NCI-H2107 treated with DMSO at 0.1 percent for 48 hours (cell line): Measurements from ENCODE around the gene SASH1.

Experiments
- DNase-seq: peaks from one replicate; lab custom pipeline; 2025; ENCODE audit not compliant: unreplicated experiment; lab: John Stamatoyannopoulos, UW

Gene SASH1

GRCh38 chr6:148398678-148399077 lies 56.0 kb downstream of the SASH1 start:
- DNase-seq: no peak

DNA sequence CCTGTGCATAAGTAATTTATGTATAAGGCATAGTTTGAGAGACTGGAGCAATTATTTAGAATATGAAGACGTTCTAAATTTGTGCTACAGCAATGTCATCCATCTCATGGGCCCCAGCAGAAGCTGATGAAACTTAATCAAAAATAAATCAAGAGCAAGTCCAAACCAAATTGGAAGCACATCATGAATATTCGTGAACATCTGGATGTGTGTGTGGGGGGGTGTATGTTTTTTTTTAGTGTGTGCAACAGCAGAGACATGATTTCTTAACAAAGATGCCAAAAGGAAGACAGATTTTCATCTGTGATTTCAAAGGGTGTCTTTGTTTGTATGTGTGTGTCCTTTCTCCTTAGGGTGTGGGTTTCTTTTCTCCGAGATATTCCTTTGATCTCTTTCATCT lies 58.9 kb downstream of the SASH1 start:
- DNase-seq: no peak

GRCh38 chr6:148404456-148405054 lies 61.9 kb downstream of the SASH1 start:
- no peak for DNase-seq

DNA sequence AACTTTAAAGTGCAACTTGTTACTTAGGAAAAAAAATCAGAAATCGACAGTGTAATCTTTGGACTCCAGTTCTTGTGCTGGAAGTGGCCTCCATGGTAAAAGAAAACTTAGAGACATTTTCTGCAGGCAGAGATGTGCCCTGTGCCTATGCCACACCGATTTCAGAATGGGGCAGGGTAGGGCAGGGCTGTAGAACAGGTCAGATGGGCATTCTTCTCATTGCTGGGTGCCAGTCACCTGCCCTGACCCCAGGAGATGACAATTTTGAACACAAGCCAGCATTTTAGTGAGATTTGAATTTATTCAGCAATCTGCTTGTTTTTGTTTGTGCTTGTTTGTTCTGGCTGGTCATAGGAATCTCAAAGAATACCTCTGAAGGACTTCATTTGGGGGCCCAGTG lies 63.3 kb downstream of the SASH1 start:
- DNase-seq: no peak

- no peak for DNase-seq
Observed at GRCh38 chr6:148406579-148407371, 64.1 kb downstream of the SASH1 start.

DNA sequence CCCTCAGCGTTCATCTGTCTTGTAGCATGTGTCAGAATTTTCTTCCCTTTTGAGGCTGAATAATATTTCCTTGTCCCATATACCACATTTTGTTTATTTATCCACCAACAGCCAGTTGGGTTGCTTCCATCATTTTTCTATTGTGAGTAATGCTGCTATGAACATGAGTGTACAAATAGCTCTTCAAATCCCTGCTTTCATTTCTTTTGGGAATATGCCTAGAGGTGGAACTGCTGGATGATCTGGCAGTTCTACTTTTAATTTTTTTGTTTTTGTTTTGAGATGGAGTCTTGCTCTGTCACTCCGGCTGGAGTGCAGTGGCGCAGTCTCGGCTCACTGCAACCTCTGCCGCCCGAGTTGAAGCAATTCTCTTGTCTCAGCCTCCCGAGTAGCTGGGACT lies 64.7 kb downstream of the SASH1 start:
- DNase-seq: no peak

DNA sequence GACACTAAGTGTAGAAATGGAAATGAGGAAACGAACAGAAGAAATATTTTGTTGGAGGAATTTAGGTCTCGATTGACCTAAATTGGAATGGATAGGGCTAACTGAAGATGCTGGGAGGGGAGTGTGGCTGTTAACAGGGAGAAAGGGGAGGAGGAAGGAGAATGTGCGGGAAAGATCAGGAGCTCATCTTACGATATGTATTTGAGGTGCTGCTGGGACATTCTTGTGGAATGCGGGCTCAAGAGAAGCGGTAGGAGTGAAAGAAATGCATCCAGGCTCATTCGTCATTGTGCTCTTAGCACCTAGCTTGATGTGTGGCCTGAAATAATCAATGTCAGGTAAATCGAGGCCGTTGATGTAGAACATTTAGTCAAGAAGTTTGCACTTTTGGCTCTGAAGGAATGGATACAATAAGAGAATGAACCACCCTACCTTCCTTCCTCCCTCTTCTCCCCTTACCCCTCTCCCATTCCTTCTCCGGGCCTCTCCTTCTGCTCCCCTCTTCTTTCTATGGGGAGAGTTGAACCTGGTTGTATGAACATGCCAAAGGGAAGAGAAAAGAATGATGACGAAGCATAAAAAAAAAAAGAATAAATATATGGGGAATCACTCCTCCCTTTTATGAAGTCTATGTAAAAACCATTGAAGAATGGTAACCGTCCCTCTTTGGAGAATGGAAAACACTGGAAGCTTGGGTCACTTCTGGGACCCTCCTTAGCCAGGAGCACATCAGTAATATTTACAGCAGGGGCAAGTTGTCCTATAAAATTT lies 70.9 kb downstream of the SASH1 start:
- no peak for DNase-seq

- DNase-seq: no peak
Observed at GRCh38 chr6:148414092-148414489, 71.5 kb downstream of the SASH1 start.

DNA sequence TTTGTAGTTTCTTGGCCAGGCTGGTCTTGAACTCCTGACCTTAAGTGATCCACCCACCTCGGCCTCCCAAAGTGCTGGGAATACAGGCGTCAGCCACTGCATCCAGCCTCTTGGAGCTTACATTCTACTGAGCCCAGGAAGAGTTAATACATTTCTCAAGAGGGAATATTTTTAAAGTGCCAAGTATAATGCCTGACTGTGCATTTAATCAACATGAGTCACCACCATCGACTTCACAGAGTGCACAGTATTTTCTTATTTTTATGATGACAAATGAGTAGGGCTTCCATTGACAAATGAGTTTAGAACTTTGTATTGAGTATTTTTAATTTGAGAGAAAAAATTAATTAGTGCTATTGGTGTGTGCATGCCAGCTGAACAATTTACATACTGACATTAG lies 72.2 kb downstream of the SASH1 start:
- no peak for DNase-seq

DNA sequence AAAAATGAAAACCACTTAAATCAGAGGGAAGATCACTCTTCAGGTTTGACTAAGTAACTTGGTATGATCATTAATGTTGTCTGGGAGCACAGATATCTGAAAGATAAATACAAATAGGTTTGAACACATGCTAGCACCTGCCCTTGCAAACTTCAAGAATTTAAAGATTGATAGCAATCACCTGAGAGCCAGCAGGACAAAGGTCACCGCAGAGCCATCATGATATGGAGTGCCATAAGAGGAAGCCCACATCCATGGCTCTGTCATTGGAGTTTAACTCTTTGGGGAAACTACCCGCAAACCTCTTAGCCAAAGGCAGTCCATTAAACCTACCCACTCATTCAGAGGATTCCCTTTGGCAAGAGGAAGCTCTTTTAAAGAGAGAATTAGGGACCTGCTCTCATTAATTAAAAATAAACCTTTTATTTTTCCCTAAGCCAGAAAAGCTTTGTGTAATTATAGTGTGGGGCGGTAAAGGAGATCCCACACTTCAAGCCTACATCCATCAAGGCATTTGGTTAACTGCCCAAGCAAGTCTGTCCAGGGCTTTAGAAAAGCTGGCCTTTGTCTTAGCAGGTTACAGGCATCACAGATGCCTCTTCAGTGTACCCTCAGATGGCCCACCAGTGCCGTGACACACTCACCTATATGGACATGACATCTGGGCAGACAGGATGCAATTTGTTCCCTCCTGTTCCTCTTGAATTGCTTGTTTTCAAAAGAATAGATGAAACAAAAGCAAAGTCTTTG lies 73.0 kb downstream of the SASH1 start:
- no peak for DNase-seq

- DNase-seq: no peak
Observed at GRCh38 chr6:148416330-148416965, 73.8 kb downstream of the SASH1 start.

- DNase-seq: no peak
Observed at GRCh38 chr6:148417045-148417444, 74.4 kb downstream of the SASH1 start.

GRCh38 chr6:148419430-148419829 lies 76.8 kb downstream of the SASH1 start:
- no peak for DNase-seq

DNA sequence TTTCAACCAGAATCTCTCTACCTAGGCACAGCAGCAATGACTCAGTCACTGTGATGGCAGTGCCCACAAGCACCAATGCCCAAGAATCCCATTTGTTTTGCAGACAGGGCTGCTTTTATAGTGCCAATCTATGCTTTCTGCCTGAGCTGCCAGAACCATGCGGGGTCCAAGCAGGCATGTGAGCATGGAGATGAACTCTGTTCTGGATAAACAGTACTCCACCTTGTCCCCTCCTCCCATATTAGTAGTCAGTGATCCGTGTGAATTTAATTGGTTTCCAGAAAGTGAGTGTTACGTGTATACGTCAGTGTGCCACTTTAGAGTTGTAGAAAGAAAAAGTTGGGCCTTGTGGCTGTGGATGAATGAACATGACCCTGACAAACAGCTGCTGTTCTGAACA lies 79.4 kb downstream of the SASH1 start:
- no peak for DNase-seq

DNA sequence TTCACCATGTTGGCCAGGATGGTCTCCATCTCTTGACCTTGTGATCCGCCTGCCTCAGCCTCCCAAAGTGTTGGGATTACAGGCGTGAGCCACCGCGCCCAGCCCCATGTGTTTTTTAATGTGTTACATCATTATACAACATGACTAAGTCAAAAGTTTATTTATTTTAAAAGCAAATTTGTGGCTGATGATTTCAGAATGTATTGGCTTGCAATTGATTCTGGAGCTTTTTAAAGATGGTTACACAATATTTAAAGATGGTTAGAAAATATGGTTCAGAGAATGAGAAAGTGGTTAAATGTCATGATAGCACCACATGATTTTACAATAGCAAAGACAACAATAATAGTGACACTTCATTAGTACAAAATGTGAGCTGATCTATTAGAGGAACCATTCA lies 80.5 kb downstream of the SASH1 start:
- no peak for DNase-seq

DNA sequence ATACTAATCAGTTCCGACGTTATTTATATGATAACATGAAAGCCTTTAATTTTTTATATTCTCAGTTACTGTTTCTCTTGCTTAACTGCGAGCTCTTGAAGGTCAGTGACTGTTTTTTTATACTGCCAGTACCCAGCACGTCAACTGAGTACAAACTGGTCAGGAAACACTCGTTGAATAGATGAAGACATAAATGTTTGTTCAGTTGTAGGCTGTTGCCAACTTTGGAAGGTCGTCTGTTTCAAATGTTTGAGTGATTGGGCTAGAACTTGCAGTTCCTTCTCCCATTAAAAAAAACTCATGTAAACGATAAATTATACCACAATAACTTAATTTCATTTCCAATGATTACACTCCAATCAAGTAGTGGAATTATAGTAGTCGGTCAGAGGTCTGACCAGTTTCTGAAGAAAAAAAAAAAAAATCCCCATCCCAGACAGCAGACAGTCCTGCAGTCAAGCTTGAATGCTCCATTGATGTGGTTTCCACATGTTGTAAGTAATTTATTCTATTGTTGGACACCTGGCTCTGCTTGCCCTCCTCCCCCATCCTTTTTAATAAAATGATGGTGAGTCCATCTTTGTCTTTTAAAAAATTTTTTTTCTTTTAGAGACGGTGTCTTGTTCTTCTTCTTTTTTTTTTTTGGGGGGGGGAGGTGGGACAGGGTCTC lies 81.1 kb downstream of the SASH1 start:
- no peak for DNase-seq

GRCh38 chr6:148425443-148425842 lies 82.8 kb downstream of the SASH1 start:
- DNase-seq: no peak

GRCh38 chr6:148426317-148426977 lies 83.8 kb downstream of the SASH1 start:
- no peak for DNase-seq

DNA sequence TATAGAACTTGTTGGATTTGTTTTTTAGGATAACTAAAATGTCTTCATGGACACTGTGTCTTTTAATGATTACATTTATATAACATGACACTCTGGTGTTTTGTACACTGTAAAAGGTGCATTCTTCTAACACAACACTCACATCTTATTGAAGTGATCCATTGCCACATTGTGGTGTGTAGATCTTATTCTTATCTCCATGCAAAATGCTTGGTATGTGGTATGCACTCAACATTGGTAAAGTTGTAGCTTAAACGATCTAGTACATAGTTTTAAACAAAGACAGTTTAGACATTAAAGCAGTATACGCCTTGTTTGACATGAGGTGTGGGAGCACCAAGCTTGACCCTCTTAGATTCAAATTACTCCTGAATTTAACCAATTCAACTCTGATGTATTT lies 84.7 kb downstream of the SASH1 start:
- no peak for DNase-seq

DNA sequence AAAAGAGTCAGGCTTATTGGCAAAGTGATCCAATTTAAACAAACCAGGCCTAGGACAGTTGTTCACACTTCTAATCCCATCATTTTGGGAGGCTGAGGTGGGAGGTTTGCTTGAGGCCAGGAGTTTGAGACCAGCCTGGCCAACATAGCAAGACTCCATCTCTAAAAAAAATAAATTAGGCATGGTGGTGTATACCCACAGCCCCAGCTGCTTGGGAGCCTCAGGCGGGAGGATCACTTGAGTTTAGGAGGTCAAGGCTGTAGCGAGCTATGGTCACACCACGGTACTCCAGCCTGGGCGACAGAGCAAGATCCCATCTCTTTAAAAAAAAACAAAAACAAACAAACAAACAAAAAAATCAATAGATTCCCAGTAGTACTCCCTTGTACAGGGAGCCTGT lies 86.8 kb downstream of the SASH1 start:
- DNase-seq: no peak
